GM11168 (cell line): ENCODE results near the gene TIMM22.

Experiments used
- in situ Hi-C: fragments of 300-500 bp; cut with MboI; formaldehyde crosslinking; loops from one replicate; pipeline ENCODE4 v1.12.0; 2022; ENCODE audit warnings: low sequenced_read_pairs; ENCODE audit not compliant: unreplicated experiment

The TIMM22 gene

GRCh38 chr17:1012823-1013728 is 16.1 kb downstream of the TIMM22 start:
- in situ Hi-C loops: no loop called here

DNA sequence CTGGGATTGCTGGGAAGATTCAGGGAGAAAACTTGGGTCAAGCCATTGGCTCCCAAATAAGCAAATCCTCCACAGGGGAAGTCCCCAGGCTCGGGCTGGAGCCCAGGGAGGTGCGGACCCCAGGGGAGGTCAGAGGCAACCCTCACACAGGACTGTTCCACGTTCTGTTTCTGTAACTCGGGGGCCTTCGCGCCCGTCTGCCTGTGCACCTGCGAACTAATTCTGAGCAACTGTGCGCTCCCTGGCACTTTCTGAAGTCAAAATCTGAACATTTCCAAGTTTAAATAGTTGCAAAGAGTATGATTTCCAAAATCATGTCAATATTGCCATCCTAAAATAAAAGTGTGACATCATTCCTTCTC is 16.8 kb downstream of the TIMM22 start:
- in situ Hi-C loops: no loop called here

- in situ Hi-C loops: no loop called here
Measured at GRCh38 chr17:1018547-1018946, 21.6 kb downstream of the TIMM22 start.

GRCh38 chr17:1019451-1019850 is 22.5 kb downstream of the TIMM22 start:
- in situ Hi-C loops: no loop called here

GRCh38 chr17:1021147-1021546 is 24.2 kb downstream of the TIMM22 start:
- in situ Hi-C loops: no loop called here

- in situ Hi-C loops: no loop called here
Measured at GRCh38 chr17:1022278-1023024, 25.5 kb downstream of the TIMM22 start.

DNA sequence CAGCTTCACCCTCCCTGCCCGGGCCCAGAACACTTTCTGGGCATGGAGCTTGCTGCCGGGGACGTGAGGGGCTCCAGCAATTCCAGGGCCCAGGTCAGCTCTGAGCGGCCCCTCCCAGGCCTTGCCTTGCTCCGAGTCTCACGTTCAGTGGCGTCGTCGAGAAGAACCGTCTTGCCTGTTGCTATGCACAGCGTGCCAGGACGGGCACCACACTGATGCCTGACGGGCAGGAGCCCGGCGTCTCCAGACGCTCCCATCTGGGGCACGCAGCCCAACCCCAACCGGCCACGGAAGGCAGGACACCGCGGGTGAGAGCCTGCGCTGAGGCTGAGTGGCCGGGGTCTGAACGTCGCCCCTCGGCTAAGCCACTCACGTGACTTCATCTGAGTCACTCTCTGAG is 27.1 kb downstream of the TIMM22 start:
- in situ Hi-C loops: no loop called here

DNA sequence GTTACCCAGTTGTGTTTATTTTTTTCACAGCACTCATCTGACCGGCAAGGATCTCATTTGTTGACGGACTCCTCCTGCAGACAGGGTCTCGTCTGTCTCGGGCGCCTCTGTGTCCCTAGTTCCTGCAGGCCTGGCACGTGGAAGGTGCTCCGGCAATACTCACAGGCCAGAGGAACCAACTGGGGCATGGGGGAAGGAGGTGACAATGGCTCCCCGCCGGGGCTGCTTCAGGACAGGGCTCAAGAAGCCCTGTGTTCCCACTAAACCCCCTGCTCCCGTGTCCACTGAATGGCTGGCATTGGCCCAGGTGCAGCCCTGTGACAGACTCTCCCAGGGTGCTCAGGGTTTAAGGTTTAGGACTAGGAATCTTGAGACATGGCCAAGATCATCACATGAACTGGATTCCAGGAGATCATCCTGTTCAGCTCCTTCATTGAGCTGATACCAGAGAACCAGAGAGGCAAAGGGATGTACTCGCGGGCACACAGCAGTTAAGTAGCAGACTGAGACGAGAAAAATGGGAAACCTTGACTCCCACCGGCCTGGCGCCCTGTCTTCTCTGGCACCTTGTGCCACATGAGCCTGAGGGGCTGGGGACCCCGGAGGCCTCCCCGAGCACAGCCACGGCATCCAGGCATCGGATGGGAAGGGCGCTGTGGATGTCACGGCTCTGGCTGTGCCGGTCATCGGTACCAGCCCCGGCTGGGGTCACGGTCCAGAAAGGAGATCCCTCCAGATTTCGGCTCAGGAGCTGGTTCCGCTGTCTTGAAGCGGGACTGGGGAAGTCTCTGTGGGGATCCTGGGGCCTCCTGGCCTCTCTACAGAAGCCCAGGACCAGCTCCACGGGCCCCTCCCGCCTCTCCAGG is 29.0 kb downstream of the TIMM22 start:
- in situ Hi-C loops: no loop called here

DNA sequence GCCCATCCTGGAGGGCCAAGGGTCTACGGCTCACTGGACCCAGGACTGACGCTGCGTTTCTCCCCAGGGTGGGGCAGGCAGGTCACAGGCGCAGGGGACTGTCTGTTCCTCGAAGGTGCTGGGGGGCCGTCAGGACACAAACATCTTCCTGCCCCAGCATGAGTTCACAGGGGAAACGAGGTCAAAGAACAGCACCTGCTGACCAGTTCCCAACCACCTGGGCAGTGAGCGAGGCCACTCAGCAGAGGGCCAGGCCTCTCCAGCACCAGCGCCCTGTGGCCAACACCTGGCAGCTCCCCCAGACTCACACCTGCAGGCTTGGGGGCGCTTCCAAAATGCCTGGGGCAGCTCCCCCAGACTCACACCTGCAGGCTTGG is 29.7 kb downstream of the TIMM22 start:
- in situ Hi-C loops: no loop called here

DNA sequence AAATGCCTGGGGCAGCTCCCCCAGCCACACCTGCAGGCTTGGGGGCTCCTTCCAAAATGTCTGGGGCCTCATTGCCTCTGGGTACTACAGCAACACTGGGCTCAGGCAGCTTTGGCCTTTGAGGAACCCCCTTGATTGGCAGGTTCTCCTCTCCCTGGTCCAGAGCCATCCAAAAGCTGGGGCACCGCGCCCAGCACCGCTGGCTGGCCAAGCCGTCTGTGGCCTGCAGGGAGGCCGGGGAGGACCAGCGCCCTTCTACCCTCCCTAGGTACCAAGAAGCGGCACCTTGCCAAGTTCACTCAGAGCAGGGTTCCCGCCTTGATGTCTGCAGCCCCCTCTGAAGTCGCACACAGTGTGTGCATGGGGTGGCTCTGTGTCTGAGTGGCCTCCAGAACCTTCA is 30.1 kb downstream of the TIMM22 start:
- in situ Hi-C loops: no loop called here

DNA sequence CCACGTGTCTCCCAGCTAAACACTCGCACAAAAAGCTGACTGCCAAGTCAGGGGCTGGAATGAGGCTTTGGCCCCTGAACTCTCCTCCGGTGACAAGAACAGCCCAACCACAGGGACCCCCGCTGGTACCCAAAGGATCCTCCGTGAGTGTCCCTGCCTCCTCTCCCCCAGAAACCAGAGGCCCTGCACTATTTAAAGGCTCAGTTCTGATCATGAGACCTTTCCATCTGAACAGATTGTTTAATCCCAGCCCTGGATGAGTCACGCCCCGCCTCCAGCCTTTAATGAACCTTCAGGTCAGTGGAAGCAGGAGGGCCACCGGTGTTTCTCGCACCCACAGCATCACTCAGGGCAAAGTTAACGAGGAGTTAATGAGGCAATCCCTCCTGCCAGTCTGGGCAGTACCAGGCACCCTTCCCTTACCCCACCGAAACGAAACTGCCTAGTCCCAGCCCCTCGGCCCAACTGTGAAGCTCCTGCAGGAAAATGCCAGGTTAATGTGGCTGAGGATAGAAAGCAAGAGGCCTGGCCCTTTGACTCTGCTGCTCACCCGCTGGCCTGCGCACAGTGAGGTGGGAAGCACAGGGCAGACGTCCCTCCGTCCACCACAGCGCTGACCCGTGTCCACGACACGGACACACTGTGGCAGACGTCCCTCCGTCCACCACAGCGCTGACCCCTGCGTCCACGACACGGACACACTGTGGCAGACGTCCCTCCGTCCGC is 32.4 kb downstream of the TIMM22 start:
- in situ Hi-C loops: no loop called here

- in situ Hi-C loops: no loop called here
Measured at GRCh38 chr17:1029922-1030644, 33.2 kb downstream of the TIMM22 start.

- in situ Hi-C loops: no loop called here
Measured at GRCh38 chr17:1030684-1031532, 34.0 kb downstream of the TIMM22 start.

DNA sequence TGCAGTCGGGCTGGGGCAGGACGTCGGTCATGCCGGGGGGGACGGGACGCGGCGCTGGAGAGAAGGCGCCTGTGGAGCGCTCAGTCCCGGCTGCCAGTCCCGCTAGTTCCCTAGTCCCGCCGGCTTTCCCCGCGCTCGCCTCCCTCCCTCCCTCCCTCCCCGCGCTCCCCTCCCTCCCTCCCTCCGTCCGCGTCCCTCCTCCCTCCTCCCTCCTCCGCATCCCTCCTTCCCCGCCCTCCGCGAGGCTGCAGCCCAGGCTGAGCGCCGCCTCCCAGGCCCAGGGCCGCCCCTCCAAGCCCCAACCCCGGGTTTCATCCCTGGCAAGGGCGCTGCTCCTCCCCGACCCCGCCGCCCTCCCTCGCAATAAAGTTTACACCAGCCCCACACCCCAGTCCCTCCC is 34.8 kb downstream of the TIMM22 start:
- in situ Hi-C loops: no loop called here

GRCh38 chr17:1032391-1032790 is 35.5 kb downstream of the TIMM22 start:
- in situ Hi-C loops: no loop called here

DNA sequence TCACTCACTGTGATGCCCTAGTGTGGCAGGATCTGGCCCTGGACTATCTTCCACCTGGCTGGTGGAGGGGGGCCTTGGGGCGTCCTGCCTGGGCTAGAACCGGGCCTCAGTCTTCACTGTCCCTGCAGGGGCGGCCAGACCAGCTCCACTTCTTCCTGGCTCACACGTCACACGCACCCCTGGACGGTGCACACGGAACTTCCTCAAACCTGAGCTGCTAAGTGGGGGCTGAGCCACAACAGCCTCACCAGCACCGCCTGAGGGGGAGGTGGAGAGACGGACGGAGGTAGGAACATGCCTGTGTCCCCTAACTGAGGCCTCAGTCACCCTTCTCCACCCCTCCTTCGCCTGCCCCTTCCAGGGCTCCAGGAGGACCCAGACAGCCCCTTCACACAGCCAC is 36.6 kb downstream of the TIMM22 start:
- in situ Hi-C loops: no loop called here

GRCh38 chr17:1034652-1035210 is 37.8 kb downstream of the TIMM22 start:
- in situ Hi-C loops: no loop called here

GRCh38 chr17:1035546-1036170 is 38.7 kb downstream of the TIMM22 start:
- in situ Hi-C loops: no loop called here
